Measurements from ENCODE around the gene PLEKHH3. TPM values are rescaled to one million over a fixed set of nuclear protein-coding genes. Genes with fewer than 3 reads are reported as not detected.
"Not testable (repeated sequence)": the region's sequence is repeated elsewhere in the genome, so short reads cannot be mapped to it uniquely, and the experiment has no call there.

PLEKHH3 gene
- total RNA-seq, 4 donors from 2014 or later: 38.7 to 58.4 (median 45.3) TPM

- Histone ChIP-seq H3K4me3 (no peak overlapping the region), H3K27ac (no peak overlapping the region), H3K4me1 (peaks cover 81% of the 10 kb centered on the region), H3K27me3 (no peaks in the 10 kb centered on the region), H3K36me3 (peaks cover 67% of the 10 kb centered on the region), H3K9me3 (no peaks in the 10 kb centered on the region)
- WGBS: 89% methylated on average over 7 of the region's 12 CpGs
- TF ChIP-seq POLR2AphosphoS5 (IDR thresholded peaks at IDR 0.05) (no peak), POLR2A (IDR thresholded peaks at IDR 0.05) (no peak), EP300 (IDR thresholded peaks at IDR 0.05) (no peak)
- TF ChIP-seq, protein P1, sequence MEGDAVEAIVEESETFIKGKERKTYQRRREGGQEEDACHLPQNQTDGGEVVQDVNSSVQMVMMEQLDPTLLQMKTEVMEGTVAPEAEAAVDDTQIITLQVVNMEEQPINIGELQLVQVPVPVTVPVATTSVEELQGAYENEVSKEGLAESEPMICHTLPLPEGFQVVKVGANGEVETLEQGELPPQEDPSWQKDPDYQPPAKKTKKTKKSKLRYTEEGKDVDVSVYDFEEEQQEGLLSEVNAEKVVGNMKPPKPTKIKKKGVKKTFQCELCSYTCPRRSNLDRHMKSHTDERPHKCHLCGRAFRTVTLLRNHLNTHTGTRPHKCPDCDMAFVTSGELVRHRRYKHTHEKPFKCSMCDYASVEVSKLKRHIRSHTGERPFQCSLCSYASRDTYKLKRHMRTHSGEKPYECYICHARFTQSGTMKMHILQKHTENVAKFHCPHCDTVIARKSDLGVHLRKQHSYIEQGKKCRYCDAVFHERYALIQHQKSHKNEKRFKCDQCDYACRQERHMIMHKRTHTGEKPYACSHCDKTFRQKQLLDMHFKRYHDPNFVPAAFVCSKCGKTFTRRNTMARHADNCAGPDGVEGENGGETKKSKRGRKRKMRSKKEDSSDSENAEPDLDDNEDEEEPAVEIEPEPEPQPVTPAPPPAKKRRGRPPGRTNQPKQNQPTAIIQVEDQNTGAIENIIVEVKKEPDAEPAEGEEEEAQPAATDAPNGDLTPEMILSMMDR (IDR thresholded peaks at IDR 0.05): no peak
- DNase-seq (ENCODE audit: low spot score in 2 of 2): no peak
These were observed 7.2 kb downstream of the PLEKHH3 start for GRCh38 chr17:42669705-42669976.

GRCh38 chr17:42667088-42667951, 9.5 kb downstream of the PLEKHH3 start:
- no peaks in the 10 kb centered on the region for H3K9me3 ChIP-seq
- WGBS: 35% methylated on average over 7 of the region's 7 CpGs
- DNase-seq (ENCODE audit: low spot score in 2 of 2): no peak
- H3K27me3 ChIP-seq: no peaks in the 10 kb centered on the region
- peaks cover 67% of the 10 kb centered on the region for H3K36me3 ChIP-seq
- TF ChIP-seq POLR2AphosphoS5 (IDR thresholded peaks at IDR 0.05) (no peak), POLR2A (IDR thresholded peaks at IDR 0.05) (no peak), EP300 (IDR thresholded peaks at IDR 0.05) (no peak)
- TF ChIP-seq, protein P1 (IDR thresholded peaks at IDR 0.05): no peak
- H3K4me1 ChIP-seq: peaks cover 58% of the 10 kb centered on the region
- no peak overlapping the region for H3K4me3 ChIP-seq
- peak overlapping the region; percentile 69 for H3K27ac ChIP-seq

- peaks cover 52% of the 10 kb centered on the region for H3K4me1 ChIP-seq
- not testable (repeated sequence) for H3K27ac ChIP-seq
- 93% methylated on average over 4 of the region's 16 CpGs for WGBS
These were observed 10.7 kb downstream of the PLEKHH3 start for GRCh38 chr17:42666126-42666525.

GRCh38 chr17:42665581-42666001, 11.2 kb downstream of the PLEKHH3 start:
- TF ChIP-seq, protein P1 (IDR thresholded peaks at IDR 0.05): no peak
- TF ChIP-seq POLR2A (IDR thresholded peaks at IDR 0.05): no peak
- no peak for TF ChIP-seq EP300 (IDR thresholded peaks at IDR 0.05)
- TF ChIP-seq POLR2AphosphoS5 (IDR thresholded peaks at IDR 0.05): no peak
- no peak overlapping the region for H3K4me3 ChIP-seq
- H3K9me3 ChIP-seq: no peaks in the 10 kb centered on the region
- no peak for DNase-seq (ENCODE audit: low spot score in 2 of 2)
- no peak overlapping the region for H3K27ac ChIP-seq
- no peaks in the 10 kb centered on the region for H3K27me3 ChIP-seq
- 80% methylated on average over 12 of the region's 14 CpGs for WGBS
- peaks cover 52% of the 10 kb centered on the region for H3K4me1 ChIP-seq
- peaks cover 50% of the 10 kb centered on the region for H3K36me3 ChIP-seq

More at GRCh38 chr17:42666126-42666525, 10.7 kb downstream of the PLEKHH3 start:
- not testable (repeated sequence) for H3K27me3 ChIP-seq; H3K9me3 ChIP-seq; DNase-seq (ENCODE audit: low spot score in 2 of 2); H3K4me3 ChIP-seq
- peaks cover 56% of the 10 kb centered on the region for H3K36me3 ChIP-seq

DNA sequence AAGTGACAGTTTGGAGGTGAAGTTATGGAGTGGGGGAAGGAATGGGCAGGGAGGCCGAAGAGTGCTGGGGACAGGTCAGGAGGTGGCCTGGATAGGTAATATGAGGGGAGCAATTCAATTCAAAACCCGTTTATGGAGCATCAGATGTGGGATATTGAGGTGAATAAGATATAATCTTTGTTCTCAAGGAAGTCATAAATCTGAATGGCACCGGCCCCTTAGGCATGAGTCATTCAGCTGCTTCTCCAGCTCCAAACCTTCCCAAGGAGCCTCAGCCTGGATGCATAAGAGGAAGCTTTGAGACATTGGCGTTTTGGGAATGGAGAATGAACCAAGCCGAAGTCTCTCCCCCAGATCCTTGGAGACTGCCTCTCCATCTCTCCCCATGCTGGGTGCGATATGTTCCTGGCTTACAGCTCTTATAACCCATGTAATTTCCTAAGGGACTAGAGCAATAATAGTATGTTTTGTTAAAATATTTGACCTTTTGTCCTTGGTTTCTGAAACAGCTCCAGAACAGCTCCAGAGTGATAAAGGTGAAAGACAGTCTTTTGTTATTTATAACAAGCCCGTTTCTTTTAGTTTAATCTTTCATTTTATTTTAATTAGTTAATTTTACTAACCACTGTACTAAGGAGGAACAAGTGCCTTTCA, 16.0 kb downstream of the PLEKHH3 start:
- no peak overlapping the region for H3K4me3 ChIP-seq
- no peaks in the 10 kb centered on the region for H3K9me3 ChIP-seq
- peak overlapping the region; percentile 34 for H3K27ac ChIP-seq
- WGBS: 36% methylated on average over 7 of the region's 7 CpGs
- H3K27me3 ChIP-seq: no peaks in the 10 kb centered on the region
- H3K36me3 ChIP-seq: peaks cover 16% of the 10 kb centered on the region
- TF ChIP-seq EP300 (IDR thresholded peaks at IDR 0.05): no peak
- DNase-seq (ENCODE audit: low spot score in 2 of 2): no peak
- peaks cover 24% of the 10 kb centered on the region for H3K4me1 ChIP-seq

DNA sequence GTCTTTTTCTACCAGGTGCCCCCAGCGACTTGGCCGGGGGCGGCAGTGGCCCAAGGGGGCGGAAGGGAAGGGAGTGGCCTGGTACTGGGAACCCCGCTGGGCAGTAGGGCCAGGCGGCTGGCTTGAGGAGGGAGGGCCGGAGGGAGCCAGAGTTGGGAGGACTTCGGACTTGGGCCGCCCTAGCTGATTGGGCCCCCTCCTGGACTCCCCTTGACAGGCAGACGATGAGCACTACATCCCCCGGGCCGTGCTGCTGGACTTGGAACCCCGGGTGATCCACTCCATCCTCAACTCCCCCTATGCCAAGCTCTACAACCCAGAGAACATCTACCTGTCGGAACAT, 16.9 kb downstream of the PLEKHH3 start:
- Histone ChIP-seq H3K27ac (peak overlapping the region; percentile 59), H3K4me3 (peak overlapping the region; percentile 55), H3K4me1 (peaks cover 24% of the 10 kb centered on the region)
- H3K36me3 ChIP-seq; H3K27me3 ChIP-seq; DNase-seq (ENCODE audit: low spot score in 2 of 2); H3K9me3 ChIP-seq: not testable (repeated sequence)
- WGBS: 70% methylated on average over 1 of the region's 14 CpGs

Measured in suprapubic skin (tissue), 4 donors.